Measurements from ENCODE around the gene TRAPPC10.

TRAPPC10 gene

GRCh38 chr21:44035244-44035643 lies 23.1 kb downstream of the TRAPPC10 start:
- no peak for DNase-seq

GRCh38 chr21:44038063-44038462 lies 26.0 kb downstream of the TRAPPC10 start:
- DNase-seq = no peak

GRCh38 chr21:44039828-44040227 lies 27.7 kb downstream of the TRAPPC10 start:
- DNase-seq = no peak

- DNase-seq = no peak
Measured at GRCh38 chr21:44043613-44044012, 31.5 kb downstream of the TRAPPC10 start.

GRCh38 chr21:44046734-44047133 lies 34.6 kb downstream of the TRAPPC10 start:
- DNase-seq = no peak

GRCh38 chr21:44047996-44048560 lies 36.0 kb downstream of the TRAPPC10 start:
- DNase-seq = peak in 8 of 56 donors; percentile 20 to 38 (median 26)

- peak in 9 of 56 donors; percentile 17 to 44 (median 26) for DNase-seq
Measured at GRCh38 chr21:44049182-44049581, 37.1 kb downstream of the TRAPPC10 start.

- no peak for DNase-seq
Measured at GRCh38 chr21:44049606-44050005, 37.5 kb downstream of the TRAPPC10 start.

GRCh38 chr21:44050276-44050675 lies 38.2 kb downstream of the TRAPPC10 start:
- no peak for DNase-seq

GRCh38 chr21:44051462-44051941 lies 39.4 kb downstream of the TRAPPC10 start:
- DNase-seq = peak in 34 of 56 donors; percentile 23 to 63 (median 44)

GRCh38 chr21:44052071-44052829 lies 40.1 kb downstream of the TRAPPC10 start:
- DNase-seq = no peak

- peak in 2 of 56 donors; percentile 19 to 30 for DNase-seq
Measured at GRCh38 chr21:44052830-44053226, 40.7 kb downstream of the TRAPPC10 start.

- DNase-seq = no peak
Measured at GRCh38 chr21:44053567-44053966, 41.5 kb downstream of the TRAPPC10 start.

GRCh38 chr21:44054710-44055109 lies 42.6 kb downstream of the TRAPPC10 start:
- no peak for DNase-seq

GRCh38 chr21:44057055-44057454 lies 44.9 kb downstream of the TRAPPC10 start:
- no peak for DNase-seq

- no peak for DNase-seq
Measured at GRCh38 chr21:44057960-44058651, 46.0 kb downstream of the TRAPPC10 start.

- no peak for DNase-seq
Measured at GRCh38 chr21:44058652-44058964, 46.5 kb downstream of the TRAPPC10 start.

GRCh38 chr21:44058981-44059380 lies 46.9 kb downstream of the TRAPPC10 start:
- DNase-seq = no peak

- no peak for DNase-seq
Measured at GRCh38 chr21:44059710-44060109, 47.6 kb downstream of the TRAPPC10 start.

- DNase-seq = no peak
Measured at GRCh38 chr21:44062380-44062779, 50.3 kb downstream of the TRAPPC10 start.

- DNase-seq = peak in 5 of 56 donors; percentile 28 to 51 (median 33)
Measured at GRCh38 chr21:44063151-44063912, 51.2 kb downstream of the TRAPPC10 start.
